ENCODE results near the gene ARFGAP1. TPM values are rescaled to one million over a fixed set of nuclear protein-coding genes. Genes with fewer than 3 reads are reported as not detected.
A peak's percentile ranks its signal among the peaks of the same experiment; 100 is the strongest.

Gene ARFGAP1
- total and polyA plus RNA-seq, 2 donors from 2014 or later: 40.4 to 84.3 TPM

DNA sequence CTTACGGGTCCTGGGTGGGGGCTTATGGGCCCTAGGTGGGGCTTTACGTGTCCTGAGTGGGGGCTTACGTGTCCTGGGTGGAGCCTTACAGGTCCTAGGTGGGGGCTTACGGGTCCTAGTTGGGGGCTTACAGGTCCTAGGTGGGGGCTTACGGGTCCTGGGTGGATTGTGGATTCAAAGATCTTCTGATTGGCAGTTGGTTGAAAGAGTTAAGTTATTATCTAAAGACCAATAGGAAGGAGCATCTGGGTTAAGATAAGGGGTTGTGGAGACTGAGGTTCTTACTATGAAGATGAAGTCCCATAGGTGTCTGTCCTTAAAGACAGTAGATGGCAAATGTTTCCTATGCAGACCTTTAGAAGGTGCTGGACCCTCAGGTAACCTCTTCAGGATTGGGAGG, 45.4 kb upstream of the ARFGAP1 start:
- TF ChIP-seq, protein P1, sequence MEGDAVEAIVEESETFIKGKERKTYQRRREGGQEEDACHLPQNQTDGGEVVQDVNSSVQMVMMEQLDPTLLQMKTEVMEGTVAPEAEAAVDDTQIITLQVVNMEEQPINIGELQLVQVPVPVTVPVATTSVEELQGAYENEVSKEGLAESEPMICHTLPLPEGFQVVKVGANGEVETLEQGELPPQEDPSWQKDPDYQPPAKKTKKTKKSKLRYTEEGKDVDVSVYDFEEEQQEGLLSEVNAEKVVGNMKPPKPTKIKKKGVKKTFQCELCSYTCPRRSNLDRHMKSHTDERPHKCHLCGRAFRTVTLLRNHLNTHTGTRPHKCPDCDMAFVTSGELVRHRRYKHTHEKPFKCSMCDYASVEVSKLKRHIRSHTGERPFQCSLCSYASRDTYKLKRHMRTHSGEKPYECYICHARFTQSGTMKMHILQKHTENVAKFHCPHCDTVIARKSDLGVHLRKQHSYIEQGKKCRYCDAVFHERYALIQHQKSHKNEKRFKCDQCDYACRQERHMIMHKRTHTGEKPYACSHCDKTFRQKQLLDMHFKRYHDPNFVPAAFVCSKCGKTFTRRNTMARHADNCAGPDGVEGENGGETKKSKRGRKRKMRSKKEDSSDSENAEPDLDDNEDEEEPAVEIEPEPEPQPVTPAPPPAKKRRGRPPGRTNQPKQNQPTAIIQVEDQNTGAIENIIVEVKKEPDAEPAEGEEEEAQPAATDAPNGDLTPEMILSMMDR (IDR thresholded peaks at IDR 0.05; ENCODE audit: borderline replicate concordance, extremely low read depth, insufficient read depth): no peak
- no peak for FAIRE-seq

DNA sequence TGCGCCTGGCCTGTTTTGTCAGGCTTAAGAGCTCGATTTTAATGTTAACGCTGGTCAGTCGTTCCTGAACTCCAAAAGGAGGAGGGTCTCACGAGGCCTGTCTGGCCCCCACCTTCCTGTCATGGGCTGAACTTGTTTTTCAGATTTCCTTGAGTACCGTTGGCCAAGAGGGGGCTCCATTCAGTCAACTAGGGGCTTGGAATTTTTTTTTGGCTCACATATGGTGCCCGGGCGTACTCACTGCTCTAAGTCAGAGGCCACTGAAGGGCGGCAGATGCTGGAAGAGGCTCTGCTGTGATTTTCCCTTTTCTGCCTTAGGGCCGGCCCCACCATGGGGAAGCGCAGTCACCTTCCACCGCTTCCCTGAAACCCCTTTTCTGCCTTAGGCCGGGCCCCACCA, 43.8 kb upstream of the ARFGAP1 start:
- H3K4me1 ChIP-seq (ENCODE audit: control insufficient read depth in 2 of 3, insufficient read depth in 2 of 3, low read depth in 1 of 3, low read length in 3 of 3): no peaks in the 10 kb centered on the region
- no peaks in the 10 kb centered on the region for H3K27me3 ChIP-seq (ENCODE audit: control insufficient read depth, insufficient read depth, low read length)
- intact Hi-C loops (cut with DNase I): no loop called here
- no peaks in the 10 kb centered on the region for H3K36me3 ChIP-seq (ENCODE audit: control insufficient read depth in 2 of 3, insufficient read depth in 3 of 3, low read length in 3 of 3)
- no peak overlapping the region for H3K4me3 ChIP-seq (ENCODE audit: low read length in 3 of 3)
- FAIRE-seq (no peak), DNase-seq (no peak)
- no peaks in the 10 kb centered on the region for H3K9me3 ChIP-seq (ENCODE audit: control insufficient read depth in 2 of 3, insufficient read depth in 1 of 3, low read length in 3 of 3)
- no peak overlapping the region for H3K27ac ChIP-seq (ENCODE audit: low read depth in 2 of 2, low read length in 2 of 2)
- no peak overlapping the region for H3K9ac ChIP-seq (ENCODE audit: low read length in 3 of 3)
- TF ChIP-seq, protein P1 (IDR thresholded peaks at IDR 0.05; ENCODE audit: borderline replicate concordance, extremely low read depth, insufficient read depth): no peak

More for the DNA sequence above, 45.4 kb upstream of the ARFGAP1 start:
- Histone ChIP-seq H3K4me3 (ENCODE audit: low read length in 3 of 3) (no peak overlapping the region), H3K36me3 (ENCODE audit: control insufficient read depth in 2 of 3, insufficient read depth in 3 of 3, low read length in 3 of 3) (no peaks in the 10 kb centered on the region), H3K9me3 (ENCODE audit: control insufficient read depth in 2 of 3, insufficient read depth in 1 of 3, low read length in 3 of 3) (no peaks in the 10 kb centered on the region), H3K27me3 (ENCODE audit: control insufficient read depth, insufficient read depth, low read length) (no peaks in the 10 kb centered on the region), H3K27ac (ENCODE audit: low read depth in 2 of 2, low read length in 2 of 2) (no peak overlapping the region), H3K9ac (ENCODE audit: low read length in 3 of 3) (no peak overlapping the region), H3K4me1 (ENCODE audit: control insufficient read depth in 2 of 3, insufficient read depth in 2 of 3, low read depth in 1 of 3, low read length in 3 of 3) (no peaks in the 10 kb centered on the region)
- no peak for DNase-seq
- intact Hi-C loops (cut with DNase I): no loop called here

DNA sequence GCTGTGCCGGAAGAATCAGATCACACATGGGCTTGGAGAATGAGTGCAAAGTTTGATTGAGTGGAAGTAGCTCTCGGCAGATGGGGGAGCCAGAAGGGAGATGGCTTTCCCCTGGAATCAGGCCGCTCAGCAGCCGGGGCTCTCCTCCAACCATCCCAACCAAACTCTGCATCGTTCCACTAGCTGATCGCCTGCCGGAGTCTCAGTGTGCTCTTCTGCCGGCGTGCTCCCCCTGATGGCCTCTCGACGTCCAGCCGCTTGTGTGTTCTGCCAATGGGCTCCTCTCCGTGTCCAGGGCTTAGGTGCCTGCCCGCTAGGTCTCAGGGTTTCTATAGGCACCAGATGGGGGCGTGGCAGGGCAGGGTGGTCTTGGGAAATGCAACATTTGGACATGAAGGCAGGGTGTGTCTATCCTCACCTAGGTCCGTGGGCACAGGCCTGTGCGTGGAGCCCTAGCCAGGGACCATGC, 41.8 kb upstream of the ARFGAP1 start:
- FAIRE-seq: no peak
- DNase-seq: peak; percentile 77 to 86 (median 83)
- intact Hi-C loops (cut with DNase I): no loop called here
- no peaks in the 10 kb centered on the region for H3K9me3 ChIP-seq (ENCODE audit: control insufficient read depth in 2 of 3, insufficient read depth in 1 of 3, low read length in 3 of 3)
- no peaks in the 10 kb centered on the region for H3K36me3 ChIP-seq (ENCODE audit: control insufficient read depth in 2 of 3, insufficient read depth in 3 of 3, low read length in 3 of 3)
- no peak overlapping the region for H3K9ac ChIP-seq (ENCODE audit: low read length in 3 of 3)
- no peaks in the 10 kb centered on the region for H3K4me1 ChIP-seq (ENCODE audit: control insufficient read depth in 2 of 3, insufficient read depth in 2 of 3, low read depth in 1 of 3, low read length in 3 of 3)
- no peak overlapping the region for H3K27ac ChIP-seq (ENCODE audit: low read depth in 2 of 2, low read length in 2 of 2)
- TF ChIP-seq, protein P1 (IDR thresholded peaks at IDR 0.05; ENCODE audit: borderline replicate concordance, extremely low read depth, insufficient read depth): peak; percentile 67
- no peak overlapping the region for H3K4me3 ChIP-seq (ENCODE audit: low read length in 3 of 3)
- no peaks in the 10 kb centered on the region for H3K27me3 ChIP-seq (ENCODE audit: control insufficient read depth, insufficient read depth, low read length)
